Activated T-cell treated with anti-CD3 and anti-CD28 coated beads for 4 hours (primary cell): ENCODE results near the gene EFL1.
"Not testable (repeated sequence)": the region's sequence is repeated elsewhere in the genome, so short reads cannot be mapped to it uniquely, and the experiment has no call there.

ENCODE experiments used
- DNase-seq: peaks from one replicate; pipeline ENCODE4 v3.0.0-alpha.2; 2020

Gene EFL1

GRCh38 chr15:82275410-82275809 is 12.9 kb upstream of the EFL1 start:
- DNase-seq = no peak

- DNase-seq = no peak
These were observed 9.6 kb upstream of the EFL1 start for GRCh38 chr15:82272154-82272553.

GRCh38 chr15:82268454-82268853 is 5.9 kb upstream of the EFL1 start:
- DNase-seq = not testable (repeated sequence)

GRCh38 chr15:82267137-82267536 is 4.6 kb upstream of the EFL1 start:
- not testable (repeated sequence) for DNase-seq

- no peak for DNase-seq
These were observed 816 bp upstream of the EFL1 start for GRCh38 chr15:82263350-82263749.

GRCh38 chr15:82261566-82262421 is 740 bp downstream of the EFL1 start:
- not testable (repeated sequence) for DNase-seq

- not testable (repeated sequence) for DNase-seq
These were observed 14.3 kb downstream of the EFL1 start for GRCh38 chr15:82248261-82248660.

- not testable (repeated sequence) for DNase-seq
These were observed 16.6 kb downstream of the EFL1 start for GRCh38 chr15:82245956-82246355.

GRCh38 chr15:82243644-82244043 is 18.9 kb downstream of the EFL1 start:
- DNase-seq = not testable (repeated sequence)

GRCh38 chr15:82241836-82242499 is 20.6 kb downstream of the EFL1 start:
- DNase-seq = not testable (repeated sequence)

- DNase-seq = no peak
These were observed 22.7 kb downstream of the EFL1 start for GRCh38 chr15:82239685-82240391.

- DNase-seq = not testable (repeated sequence)
These were observed 24.5 kb downstream of the EFL1 start for GRCh38 chr15:82237944-82238534.

GRCh38 chr15:82231842-82232241 is 30.7 kb downstream of the EFL1 start:
- DNase-seq = no peak

- DNase-seq = no peak
These were observed 31.3 kb downstream of the EFL1 start for GRCh38 chr15:82231233-82231632.

- DNase-seq = no peak
These were observed 33.8 kb downstream of the EFL1 start for GRCh38 chr15:82228750-82229149.

GRCh38 chr15:82221535-82221934 is 41.0 kb downstream of the EFL1 start:
- not testable (repeated sequence) for DNase-seq

- not testable (repeated sequence) for DNase-seq
These were observed 46.4 kb downstream of the EFL1 start for GRCh38 chr15:82216092-82216491.

- DNase-seq = not testable (repeated sequence)
These were observed 50.3 kb downstream of the EFL1 start for GRCh38 chr15:82212201-82212600.

- not testable (repeated sequence) for DNase-seq
These were observed 52.4 kb downstream of the EFL1 start for GRCh38 chr15:82210066-82210597.

GRCh38 chr15:82204575-82204974 is 58.0 kb downstream of the EFL1 start:
- DNase-seq = not testable (repeated sequence)

- DNase-seq = peak; percentile 43
These were observed 64.6 kb downstream of the EFL1 start for GRCh38 chr15:82197733-82198594.

GRCh38 chr15:82196353-82196752 is 66.2 kb downstream of the EFL1 start:
- DNase-seq = no peak
